ENCODE data around the gene SLC22A25. TPM values are rescaled to one million over a fixed set of nuclear protein-coding genes. Genes with fewer than 3 reads are reported as not detected.
A peak's percentile ranks its signal among the peaks of the same experiment; 100 is the strongest.

Gene SLC22A25
- total and polyA plus RNA-seq, 9 of the 15 experiments (the other 6 are each of a cell fraction or from before 2014, with no cell fraction given): not detected

DNA sequence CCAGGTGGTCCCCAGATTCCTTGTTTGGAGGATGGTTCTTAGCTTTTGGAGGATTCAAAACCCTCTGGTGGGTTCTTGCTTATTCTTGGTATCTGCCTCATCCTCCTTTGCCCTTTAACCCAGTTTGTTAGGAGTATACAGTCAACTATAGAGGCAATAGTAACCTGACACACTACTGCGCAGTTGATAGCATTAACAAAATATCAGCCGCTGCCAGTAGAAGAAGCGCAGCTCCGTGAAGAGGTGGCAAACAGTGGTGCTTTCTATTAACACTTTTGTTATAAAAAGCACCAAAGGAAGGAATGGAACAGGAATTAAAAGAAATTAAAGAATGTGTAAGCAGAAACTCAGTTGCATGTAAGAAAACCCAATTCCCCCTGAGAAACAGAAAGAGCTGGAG, 29.3 kb downstream of the SLC22A25 start (continued):
- TF ChIP-seq BACH1 (tag; IDR thresholded peaks at IDR 0.05) (no peak), NFIC (IDR thresholded peaks at IDR 0.05) (no peak), ZNF175 (CRISPR knock-in tag; IDR thresholded peaks at IDR 0.05; ENCODE audit: low read depth) (no peak)

GRCh38 chr11:63212742-63213141, 30.7 kb downstream of the SLC22A25 start:
- Histone ChIP-seq H3K79me2 (ENCODE audit: control insufficient read depth, insufficient read depth, low read length) (no peaks in the 10 kb centered on the region), H4K20me1 (replicated peaks; ENCODE audit: control insufficient read depth, insufficient read depth, low read length) (no peaks in the 10 kb centered on the region), H2AFZ (ENCODE audit: low read depth, low read length) (no peak overlapping the region), H3K27me3 (ENCODE audit: control insufficient read depth in 2 of 2, insufficient read depth in 2 of 2, low read length in 2 of 2) (no peaks in the 10 kb centered on the region; a peak in 1 of 5 replicates), H3K4me3 (no peak overlapping the region), H3K9me3 (replicated peaks; ENCODE audit: control insufficient read depth, insufficient read depth, low read depth, low read length) (no peaks in the 10 kb centered on the region), H3K4me2 (ENCODE audit: insufficient read depth, low read length) (no peak overlapping the region), H3K27ac (ENCODE audit: extremely low read depth, low read depth, low read length) (no peak overlapping the region), H3K9ac (ENCODE audit: insufficient read depth in 1 of 2, low read depth in 2 of 2, low read length in 2 of 2) (no peak overlapping the region), H3K4me1 (replicated peaks in 1 of 2; ENCODE audit: control insufficient read depth in 2 of 2, insufficient read depth in 2 of 2, low read length in 2 of 2) (no peaks in the 10 kb centered on the region), H3K9me1 (ENCODE audit: control insufficient read depth, insufficient read depth, low read length) (no peaks in the 10 kb centered on the region), H3K36me3 (ENCODE audit: control insufficient read depth, insufficient read depth, low read length) (no peaks in the 10 kb centered on the region)
- ATAC-seq (no peak; the same call in 2 of the 3 replicates), FAIRE-seq (peak; percentile 40), DNase-seq (ENCODE audit: extremely low read depth in 1 of 4, low spot score in 3 of 4) (peak; percentile 41 to 56 (median 48))
- 3% methylated on average over 2 of the region's 2 CpGs for WGBS (ENCODE audit: insufficient coverage, low coverage, missing lambda C conversion rate)
- POLR2A ChIA-PET: no interaction called here
- no TSS peak for BruUV-seq (replicated peaks)
- in situ Hi-C loops (cut with MboI): no loop called here
- intact Hi-C loops (cut with micrococcal nuclease): loop anchor here (1.0 to 5.0 kb wide), 2 partner anchors 85 to 306 kb away; no protein-coding TSS in a partner anchor
- CTCF ChIA-PET (ENCODE audit: low intra/inter-chr PET ratio): interaction anchor here (0.6 to 1.5 kb wide), 7 partner anchors 85 to 423 kb away, joined by 3 to 12 read pairs (median 4); no protein-coding TSS in a partner anchor
- peak; percentile 72 to 79 for TF ChIP-seq RAD21 (CRISPR knock-in tag; conservative IDR thresholded peaks at IDR 0.05 in 1 of 2, IDR thresholded peaks at IDR 0.05 in 1 of 2)
- TF ChIP-seq GABPA (tag; conservative IDR thresholded peaks at IDR 0.05; ENCODE audit: low read depth): no peak
- 0 out of 2 replicates have a peak, but pooled peaks have one; percentile 24 for TF ChIP-seq SMC3 (conservative IDR thresholded peaks at IDR 0.05; ENCODE audit: insufficient read depth, low read depth, low read length)
- no peak for TF ChIP-seq ZBTB2 (IDR thresholded peaks at IDR 0.05)
- peak; percentile 67; the same call in 1 of the 2 replicates for TF ChIP-seq ZNF384 (IDR thresholded peaks at IDR 0.05; ENCODE audit: low read depth, low read length)
- TF ChIP-seq, protein P1, sequence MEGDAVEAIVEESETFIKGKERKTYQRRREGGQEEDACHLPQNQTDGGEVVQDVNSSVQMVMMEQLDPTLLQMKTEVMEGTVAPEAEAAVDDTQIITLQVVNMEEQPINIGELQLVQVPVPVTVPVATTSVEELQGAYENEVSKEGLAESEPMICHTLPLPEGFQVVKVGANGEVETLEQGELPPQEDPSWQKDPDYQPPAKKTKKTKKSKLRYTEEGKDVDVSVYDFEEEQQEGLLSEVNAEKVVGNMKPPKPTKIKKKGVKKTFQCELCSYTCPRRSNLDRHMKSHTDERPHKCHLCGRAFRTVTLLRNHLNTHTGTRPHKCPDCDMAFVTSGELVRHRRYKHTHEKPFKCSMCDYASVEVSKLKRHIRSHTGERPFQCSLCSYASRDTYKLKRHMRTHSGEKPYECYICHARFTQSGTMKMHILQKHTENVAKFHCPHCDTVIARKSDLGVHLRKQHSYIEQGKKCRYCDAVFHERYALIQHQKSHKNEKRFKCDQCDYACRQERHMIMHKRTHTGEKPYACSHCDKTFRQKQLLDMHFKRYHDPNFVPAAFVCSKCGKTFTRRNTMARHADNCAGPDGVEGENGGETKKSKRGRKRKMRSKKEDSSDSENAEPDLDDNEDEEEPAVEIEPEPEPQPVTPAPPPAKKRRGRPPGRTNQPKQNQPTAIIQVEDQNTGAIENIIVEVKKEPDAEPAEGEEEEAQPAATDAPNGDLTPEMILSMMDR (IDR thresholded peaks at IDR 0.05 in 2 of 3, conservative IDR thresholded peaks at IDR 0.05 in 1 of 3; ENCODE audit: insufficient read depth in 2 of 3, low read depth in 1 of 3, low read length in 3 of 3): peak; percentile 56 to 69 (median 63); a peak in 5 of 6 replicates
- TF ChIP-seq ERF (CRISPR knock-in tag; IDR thresholded peaks at IDR 0.05): no peak
- TF ChIP-seq SAP30 (IDR thresholded peaks at IDR 0.05; ENCODE audit: borderline replicate concordance, insufficient read depth, low read depth, low read length, poor library complexity, severe bottlenecking): no peak
- TF ChIP-seq JUNB (CRISPR knock-in tag; conservative IDR thresholded peaks at IDR 0.05): no peak
- TF ChIP-seq FOXP1 (CRISPR knock-in tag; IDR thresholded peaks at IDR 0.05): no peak

Data from K562 (cell line).